ENCODE results near the gene CPTP. TPM values are rescaled to one million over a fixed set of nuclear protein-coding genes. Genes with fewer than 3 reads are reported as not detected.

The CPTP gene
- total RNA-seq, 4 donors from 2014 or later: 12.0 to 24.9 (median 18.8) TPM

- Histone ChIP-seq H3K4me3 (no peak overlapping the region), H3K4me1 (peaks cover 5 to 29% (median 15%) of the 10 kb centered on the region in 4 donors), H3K27ac (no peak overlapping the region), H3K36me3 (peaks cover 0 to 45% (median 0%) of the 10 kb centered on the region in 3 donors), H3K9me3 (no peaks in the 10 kb centered on the region), H3K27me3 (no peaks in the 10 kb centered on the region)
- TF ChIP-seq CTCF (IDR thresholded peaks at IDR 0.05): no peak
- TF ChIP-seq POLR2A (IDR thresholded peaks at IDR 0.05): no peak
- no peak for TF ChIP-seq EP300 (IDR thresholded peaks at IDR 0.05)
- WGBS, 2 donors: 84 to 85% methylated on average over 10 to 12 of the region's 12 CpGs
- DNase-seq (ENCODE audit: low spot score in 2 of 2): no peak
These were observed 24.3 kb upstream of the CPTP start for GRCh38 chr1:1300352-1300739.

DNA sequence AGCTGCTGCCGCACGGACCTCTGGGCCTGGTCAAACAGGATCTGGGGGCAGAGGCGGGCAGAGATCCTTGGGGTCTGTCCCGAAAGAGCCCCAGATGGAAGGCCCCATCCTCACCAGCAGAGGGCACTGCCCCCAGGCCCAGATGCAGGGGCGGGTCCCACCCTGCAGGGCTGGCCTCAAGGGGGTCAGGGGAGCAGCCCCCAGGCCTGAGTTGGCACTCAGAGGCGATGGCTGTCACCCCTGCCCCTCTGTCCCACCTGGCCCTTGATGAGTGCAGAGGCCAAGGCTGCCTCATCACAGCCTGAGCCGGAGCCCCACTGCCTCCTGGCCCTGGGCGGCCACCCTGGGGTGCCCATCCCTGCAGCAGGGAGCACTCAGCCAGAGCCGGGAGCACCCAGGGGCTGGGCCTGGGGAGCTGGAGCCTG is 22.6 kb upstream of the CPTP start:
- DNase-seq (ENCODE audit: low spot score in 2 of 2): no peak
- 86% methylated on average over 5 to 6 of the region's 9 CpGs for WGBS, 2 donors

DNA sequence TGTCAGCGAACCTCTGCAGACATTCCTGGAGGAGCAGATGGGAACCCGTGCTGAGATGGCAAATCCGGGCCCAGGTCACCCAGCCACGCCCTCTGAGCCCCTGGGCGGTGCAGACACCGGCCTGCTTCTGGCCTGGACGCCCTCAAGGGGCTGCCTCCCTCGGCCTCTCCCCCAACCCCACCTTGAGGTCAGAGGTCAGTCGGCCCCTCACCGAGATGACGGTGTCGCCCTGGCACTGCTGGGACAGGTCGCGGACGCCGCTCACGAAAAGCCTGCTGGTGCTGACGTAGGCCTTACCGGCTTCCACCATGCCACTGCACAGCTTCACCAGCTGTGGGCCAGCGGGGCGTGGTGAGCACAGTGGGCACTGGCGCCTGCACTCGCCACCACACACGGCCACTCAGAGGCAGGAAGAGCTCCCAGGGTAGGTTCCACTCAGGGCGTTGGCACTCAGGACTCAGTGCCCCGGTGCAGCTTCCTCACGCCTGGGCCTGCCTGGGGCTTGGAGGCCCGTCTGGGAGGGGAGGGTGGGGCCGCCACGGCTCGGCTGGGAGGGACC is 21.6 kb upstream of the CPTP start:
- no peak overlapping the region for H3K27ac ChIP-seq
- no peaks in the 10 kb centered on the region for H3K9me3 ChIP-seq
- no peak overlapping the region for H3K4me3 ChIP-seq
- 61 to 82% methylated on average over 9 to 22 of the region's 31 CpGs for WGBS, 2 donors
- no peaks in the 10 kb centered on the region for H3K27me3 ChIP-seq
- peaks cover 0 to 22% (median 0%) of the 10 kb centered on the region in 3 donors for H3K36me3 ChIP-seq
- no peak for TF ChIP-seq CTCF (IDR thresholded peaks at IDR 0.05)
- TF ChIP-seq EP300 (IDR thresholded peaks at IDR 0.05): no peak
- no peak for TF ChIP-seq POLR2A (IDR thresholded peaks at IDR 0.05)
- H3K4me1 ChIP-seq: peaks cover 8 to 49% (median 34%) of the 10 kb centered on the region in 4 donors
- DNase-seq (ENCODE audit: low spot score in 2 of 2): no peak

More for the DNA sequence above, 22.6 kb upstream of the CPTP start:
- Histone ChIP-seq H3K9me3 (no peaks in the 10 kb centered on the region), H3K4me1 (peaks cover 8 to 46% (median 32%) of the 10 kb centered on the region in 4 donors), H3K4me3 (no peak overlapping the region), H3K27ac (no peak overlapping the region), H3K36me3 (peaks cover 0 to 28% (median 0%) of the 10 kb centered on the region in 3 donors), H3K27me3 (no peaks in the 10 kb centered on the region)
- TF ChIP-seq EP300 (IDR thresholded peaks at IDR 0.05): no peak
- peak in 3 of 5 experiments; percentile 7 to 23 (median 21) for TF ChIP-seq CTCF (IDR thresholded peaks at IDR 0.05)
- TF ChIP-seq POLR2A (IDR thresholded peaks at IDR 0.05): no peak

GRCh38 chr1:1303736-1304135 is 20.9 kb upstream of the CPTP start:
- H3K4me3 ChIP-seq: no peak overlapping the region
- peaks cover 8 to 48% (median 35%) of the 10 kb centered on the region in 4 donors for H3K4me1 ChIP-seq
- TF ChIP-seq POLR2A (IDR thresholded peaks at IDR 0.05): no peak
- no peak for TF ChIP-seq EP300 (IDR thresholded peaks at IDR 0.05)
- no peak for TF ChIP-seq CTCF (IDR thresholded peaks at IDR 0.05)
- no peaks in the 10 kb centered on the region for H3K27me3 ChIP-seq
- 64% methylated on average over 13 of the region's 13 CpGs; no CpG with 5 or more reads in 1 of the 2 donors for WGBS, 2 donors
- no peaks in the 10 kb centered on the region for H3K9me3 ChIP-seq
- H3K36me3 ChIP-seq: peaks cover 0 to 16% (median 0%) of the 10 kb centered on the region in 3 donors
- DNase-seq (ENCODE audit: low spot score in 2 of 2): no peak
- peak overlapping the region in 3 of 4 donors; percentile 75 to 84 (median 81) for H3K27ac ChIP-seq

Data from tibial nerve (tissue), 4 donors.